OCI-LY7 (cell line): ENCODE results near the gene XPOT. TPM values are rescaled to one million over a fixed set of nuclear protein-coding genes. Genes with fewer than 3 reads are reported as not detected.

ENCODE experiments used
- BruUV-seq: library from RNA; stranded (reverse); fragments of 400-500 nt; replicated peaks from 2 replicates; lab custom pipeline; 2021; lab: Mats Ljungman, UMichigan
- CTCF ChIA-PET: fragments of 300-600 bp; sonication (Branson Sonifier 250); formaldehyde crosslinking; loops from one replicate; lab custom pipeline; 2022; ENCODE audit warnings: antibody characterized with exemption; ENCODE audit not compliant: unreplicated experiment; lab: Charles Lee
- POLR2A ChIA-PET: fragments of 300-600 bp; sonication (Branson Sonifier 250); formaldehyde crosslinking; loops from one replicate; lab custom pipeline; 2022; ENCODE audit warnings: antibody characterized with exemption; lab: Charles Lee
- DNase-seq: peaks from one replicate; pipeline ENCODE4 v3.0.0-alpha.2; 2015; ENCODE audit warnings: low spot score
- H2AFZ ChIP-seq: fragments of 200-600 bp; sonication (generic), shearing (Covaris generic); 2 replicates; pipeline ENCODE4 v1.6.1; 2014; ENCODE audit warnings: mild to moderate bottlenecking, antibody characterized with exemption, low read length, moderate library complexity
- H3K27ac ChIP-seq: fragments of 200-600 bp; sonication (generic); 2 replicates; pipeline ENCODE4 v1.5.1; 2014; ENCODE audit warnings: mixed run types, low read depth, mild to moderate bottlenecking, moderate library complexity, low read length, inconsistent platforms; ENCODE audit not compliant: poor library complexity, severe bottlenecking
- H3K36me3 ChIP-seq: fragments of 200-600 bp; sonication (generic); 2 replicates; pipeline ENCODE4 v1.6.1; 2014; ENCODE audit warnings: mild to moderate bottlenecking, antibody characterized with exemption, low read length, moderate library complexity, mixed read lengths; ENCODE audit not compliant: insufficient read depth
- H3K4me1 ChIP-seq: fragments of 200-600 bp; sonication (generic); 2 replicates; pipeline ENCODE4 v1.5.1; 2014; ENCODE audit warnings: mild to moderate bottlenecking, low read length; ENCODE audit not compliant: insufficient read depth, poor library complexity, severe bottlenecking
- H3K4me2 ChIP-seq: fragments of 200-600 bp; sonication (generic); 2 replicates; pipeline ENCODE4 v1.6.1; 2014; ENCODE audit warnings: mild to moderate bottlenecking, low read length
- H3K4me3 ChIP-seq: fragments of 200-600 bp; sonication (generic); 2 replicates; pipeline ENCODE4 v1.5.1; 2014; ENCODE audit warnings: mild to moderate bottlenecking, low read depth, low read length; ENCODE audit not compliant: poor library complexity, severe bottlenecking
- H3K79me2 ChIP-seq: fragments of 200-600 bp; sonication (generic); 2 replicates; pipeline ENCODE4 v1.6.1; 2016; ENCODE audit warnings: low read depth, mild to moderate bottlenecking, low read length, moderate library complexity, mixed read lengths; ENCODE audit not compliant: insufficient read depth
- H3K9me2 ChIP-seq: fragments of 200-600 bp; sonication (generic); 2 replicates; pipeline ENCODE4 v1.6.1; 2016; ENCODE audit warnings: mild to moderate bottlenecking, low read length, mixed read lengths; ENCODE audit not compliant: insufficient read depth
- H3K9me3 ChIP-seq: fragments of 200-600 bp; sonication (generic); 2 replicates; pipeline ENCODE4 v1.6.1; 2014; ENCODE audit warnings: mild to moderate bottlenecking, mixed run types, low read length, mixed read lengths
- H4K20me1 ChIP-seq: fragments of 200-600 bp; sonication (generic); 2 replicates; pipeline ENCODE4 v1.6.1; 2014; ENCODE audit warnings: mild to moderate bottlenecking, antibody characterized with exemption, low read length, moderate library complexity, mixed read lengths; ENCODE audit not compliant: insufficient read depth
- EZH2phosphoT487 ChIP-seq: fragments of 200-600 bp; sonication (generic); IDR thresholded peaks from 2 replicates; pipeline ENCODE4 v1.6.1; 2018; ENCODE audit warnings: low read depth, borderline replicate concordance, mild to moderate bottlenecking, mixed run types, antibody characterized with exemption, low read length, moderate library complexity, mixed read lengths
- intact Hi-C: fragments of 100-400 bp; cut with micrococcal nuclease; formaldehyde crosslinking; loops from one replicate; pipeline ENCODE4 v1.10.0; 2022; ENCODE audit not compliant: unreplicated experiment
- total RNA-seq, 2 experiments: library from RNA; depleted of rRNA in 1 of 2; stranded (reverse); fragments of >200 nt in 1 of 2; shearing (Covaris generic) in 1 of 2; gene quantifications; 2 replicates each; pipeline ENCODE4 v1.2.3, GENCODE V29; 2014 to 2022
- TF ChIP-seq, protein P1 (sequence below): fragments of 200-600 bp; sonication (generic); conservative IDR thresholded peaks from 2 replicates; pipeline ENCODE4 v1.5.1; 2014; ENCODE audit warnings: mild to moderate bottlenecking, antibody characterized with exemption, low read length, moderate library complexity, mixed read lengths

Gene XPOT
- total RNA-seq, 2 experiments from 2014 or later = 101 to 210 TPM

DNA sequence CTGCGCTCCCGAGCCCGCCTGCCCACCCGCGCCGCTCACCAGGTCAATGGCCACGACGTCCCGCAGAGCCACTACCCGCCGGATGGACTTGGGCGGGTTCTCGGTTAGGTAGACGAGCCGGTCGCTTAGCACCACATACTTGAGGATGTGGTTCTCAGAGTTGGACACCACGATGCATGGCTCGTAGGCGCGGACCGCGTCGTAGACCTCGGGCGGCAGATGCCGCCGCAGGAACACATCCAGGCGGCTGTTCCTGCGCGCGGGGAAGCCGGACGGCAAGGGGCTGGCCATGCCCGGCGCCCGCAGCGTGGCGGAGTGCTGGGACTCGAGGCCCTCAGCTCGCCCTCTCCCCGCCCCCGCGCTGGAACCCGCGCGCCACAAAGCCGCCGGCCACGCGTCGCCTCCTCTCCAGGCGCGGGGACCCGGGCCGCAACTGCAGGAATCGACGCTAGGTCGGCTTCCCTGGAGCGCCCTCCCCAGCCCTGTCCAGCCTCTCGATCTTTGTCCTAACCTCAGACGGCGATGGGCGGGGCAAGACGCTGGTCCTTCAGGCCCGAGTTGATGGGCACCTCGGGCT is 13.8 kb upstream of the XPOT start, which contains the start of gene C12orf56:
TSS of gene C12orf56 (minus strand) at position 484 of the 577 bp plus-strand sequence. CDS start at position 291, 193 bp downstream.
- no peak within 1 kb of the TSS for H2AFZ ChIP-seq
- no TSS peak for BruUV-seq
- POLR2A ChIA-PET = no interaction called here
- H3K9me2 ChIP-seq = no peaks in the 10 kb centered on the region
- H3K4me2 ChIP-seq = no peak within 1 kb of the TSS
- H3K36me3 ChIP-seq = no peaks in the 10 kb centered on the region
- H3K9me3 ChIP-seq = no peaks in the 10 kb centered on the region
- no peak within 1 kb of the TSS for H3K27ac ChIP-seq
- TF ChIP-seq, protein P1, sequence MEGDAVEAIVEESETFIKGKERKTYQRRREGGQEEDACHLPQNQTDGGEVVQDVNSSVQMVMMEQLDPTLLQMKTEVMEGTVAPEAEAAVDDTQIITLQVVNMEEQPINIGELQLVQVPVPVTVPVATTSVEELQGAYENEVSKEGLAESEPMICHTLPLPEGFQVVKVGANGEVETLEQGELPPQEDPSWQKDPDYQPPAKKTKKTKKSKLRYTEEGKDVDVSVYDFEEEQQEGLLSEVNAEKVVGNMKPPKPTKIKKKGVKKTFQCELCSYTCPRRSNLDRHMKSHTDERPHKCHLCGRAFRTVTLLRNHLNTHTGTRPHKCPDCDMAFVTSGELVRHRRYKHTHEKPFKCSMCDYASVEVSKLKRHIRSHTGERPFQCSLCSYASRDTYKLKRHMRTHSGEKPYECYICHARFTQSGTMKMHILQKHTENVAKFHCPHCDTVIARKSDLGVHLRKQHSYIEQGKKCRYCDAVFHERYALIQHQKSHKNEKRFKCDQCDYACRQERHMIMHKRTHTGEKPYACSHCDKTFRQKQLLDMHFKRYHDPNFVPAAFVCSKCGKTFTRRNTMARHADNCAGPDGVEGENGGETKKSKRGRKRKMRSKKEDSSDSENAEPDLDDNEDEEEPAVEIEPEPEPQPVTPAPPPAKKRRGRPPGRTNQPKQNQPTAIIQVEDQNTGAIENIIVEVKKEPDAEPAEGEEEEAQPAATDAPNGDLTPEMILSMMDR = no peak
- TF ChIP-seq EZH2phosphoT487 = no peak
- CTCF ChIA-PET = no interaction called here
- no peaks in the 10 kb centered on the region for H3K79me2 ChIP-seq
- no peak within 1 kb of the TSS for H3K4me3 ChIP-seq
- H3K4me1 ChIP-seq = no peaks in the 10 kb centered on the region
- intact Hi-C loops = no loop called here
- DNase-seq = no peak
- H4K20me1 ChIP-seq = no peaks in the 10 kb centered on the region

DNA sequence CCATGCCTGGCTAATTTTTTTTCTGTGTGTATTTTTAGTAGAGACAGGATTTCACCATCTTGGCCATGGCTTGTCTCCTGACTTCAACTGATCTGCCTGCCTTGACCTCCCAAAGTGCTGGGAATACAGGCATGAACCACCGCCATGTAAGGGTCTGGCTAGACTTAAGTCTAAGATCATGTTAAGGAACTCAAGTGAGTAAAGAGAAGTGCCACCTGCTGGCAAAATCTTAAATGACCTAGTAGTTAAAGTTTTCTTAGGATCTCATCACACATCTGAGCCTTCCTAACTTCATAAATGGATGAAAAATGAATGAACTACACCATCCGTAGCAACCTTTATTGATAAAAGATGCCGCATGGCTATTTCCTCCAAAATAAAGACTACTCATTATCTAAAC is 12.0 kb upstream of the XPOT start:
- no peaks in the 10 kb centered on the region for H3K36me3 ChIP-seq
- DNase-seq = peak; percentile 24
- no peaks in the 10 kb centered on the region for H3K79me2 ChIP-seq
- H2AFZ ChIP-seq = no peak overlapping the region
- no TSS peak for BruUV-seq
- CTCF ChIA-PET = no interaction called here
- no peak overlapping the region for H3K4me3 ChIP-seq
- no peaks in the 10 kb centered on the region for H4K20me1 ChIP-seq
- no peak overlapping the region for H3K27ac ChIP-seq
- POLR2A ChIA-PET = interaction anchor here (0.7 kb wide), 1 partner anchor 174 kb away, joined by 7 read pairs; no protein-coding TSS in a partner anchor
- no peaks in the 10 kb centered on the region for H3K9me3 ChIP-seq
- TF ChIP-seq EZH2phosphoT487 = no peak
- TF ChIP-seq, protein P1 = peak; percentile 68
- H3K4me2 ChIP-seq = no peak overlapping the region
- intact Hi-C loops = no loop called here
- no peaks in the 10 kb centered on the region for H3K4me1 ChIP-seq
- no peaks in the 10 kb centered on the region for H3K9me2 ChIP-seq

DNA sequence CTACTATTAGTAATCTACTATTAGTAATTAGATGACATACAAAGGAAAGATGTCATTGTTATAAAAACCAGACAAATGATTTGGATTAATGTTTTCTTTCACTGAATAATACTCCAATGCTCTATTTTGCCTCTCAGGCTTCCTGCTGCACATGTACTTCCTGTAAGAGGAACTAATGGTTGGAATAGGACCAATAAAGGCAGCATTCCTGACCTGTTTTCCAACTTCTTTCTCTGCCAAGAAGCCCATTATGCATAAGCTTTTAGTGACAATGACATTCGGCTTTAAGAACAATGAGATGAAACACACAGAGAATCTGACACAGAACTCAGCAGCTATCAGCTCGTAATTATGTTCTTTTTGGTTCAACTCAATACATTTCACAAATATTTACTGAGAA is 8.5 kb upstream of the XPOT start:
- no peak overlapping the region for H3K4me2 ChIP-seq
- no TSS peak for BruUV-seq
- no peak overlapping the region for H2AFZ ChIP-seq
- intact Hi-C loops = no loop called here
- no peak overlapping the region for H3K4me3 ChIP-seq
- no peaks in the 10 kb centered on the region for H3K4me1 ChIP-seq
- H3K79me2 ChIP-seq = no peaks in the 10 kb centered on the region
- H4K20me1 ChIP-seq = no peaks in the 10 kb centered on the region
- H3K9me3 ChIP-seq = no peaks in the 10 kb centered on the region
- no peaks in the 10 kb centered on the region for H3K36me3 ChIP-seq
- DNase-seq = no peak
- ChIA-PET POLR2A (interaction anchor here (0.6 to 0.7 kb wide), 2 partner anchors 599 to 622 kb away, joined by 3 read pairs; no protein-coding TSS in a partner anchor), CTCF (no interaction called here)
- H3K27ac ChIP-seq = no peak overlapping the region
- TF ChIP-seq, protein P1 = no peak
- no peak for TF ChIP-seq EZH2phosphoT487
- H3K9me2 ChIP-seq = no peaks in the 10 kb centered on the region
